Neural cell (in vitro differentiated cells): ENCODE data around the gene FN3KRP. TPM values are rescaled to one million over a fixed set of nuclear protein-coding genes. Genes with fewer than 3 reads are reported as not detected.

Source experiments
- H2AFZ ChIP-seq: fragments of 200-600, 300-800 bp; sonication (generic), shearing (Covaris generic); 2 replicates; pipeline ENCODE4 v1.6.0; 2014; ENCODE audit warnings: low read depth, mild to moderate bottlenecking, antibody characterized with exemption, low read length, moderate library complexity
- H3F3A ChIP-seq: fragments of 200-600 bp; shearing (Covaris generic); 2 replicates; pipeline ENCODE4 v1.6.1; 2016; ENCODE audit warnings: mild to moderate bottlenecking, moderate library complexity, mixed read lengths, antibody characterized with exemption, low read length; ENCODE audit not compliant: insufficient read depth, poor library complexity, severe bottlenecking
- H3K27ac ChIP-seq: fragments of 200-600, 300-800 bp; sonication (generic), shearing (Covaris generic); 2 replicates; pipeline ENCODE4 v1.5.1; 2014; ENCODE audit warnings: mild to moderate bottlenecking, low read length, moderate library complexity
- H3K27me3 ChIP-seq: fragments of 300-800, 200-600 bp; sonication (generic), shearing (Covaris generic); 2 replicates; pipeline ENCODE4 v1.6.0; 2014; ENCODE audit warnings: mild to moderate bottlenecking, low read depth, low read length, moderate library complexity; ENCODE audit not compliant: insufficient read depth
- H3K36me3 ChIP-seq: fragments of 300-800, 200-600 bp; sonication (generic), shearing (Covaris generic); 2 replicates; pipeline ENCODE4 v1.5.1; 2014; ENCODE audit warnings: mild to moderate bottlenecking, antibody characterized with exemption, low read length, moderate library complexity; ENCODE audit not compliant: insufficient read depth
- H3K4me2 ChIP-seq: fragments of 300-800, 200-600 bp; sonication (generic), shearing (Covaris generic); 2 replicates; pipeline ENCODE4 v1.6.0; 2014; ENCODE audit warnings: mild to moderate bottlenecking, low read length
- H3K4me3 ChIP-seq: fragments of 300-800, 200-600 bp; sonication (generic), shearing (Covaris generic); 2 replicates; pipeline ENCODE4 v1.5.1; 2014; ENCODE audit warnings: mild to moderate bottlenecking, low read length, moderate library complexity
- H3K79me2 ChIP-seq: fragments of 200-600 bp; shearing (Covaris generic); replicated peaks from 2 replicates; pipeline ENCODE4 v1.6.0; 2014; ENCODE audit warnings: mild to moderate bottlenecking, low read length, moderate library complexity; ENCODE audit not compliant: insufficient read depth
- H3K9ac ChIP-seq: fragments of 300-800, 200-600 bp; sonication (generic), shearing (Covaris generic); 2 replicates; pipeline ENCODE4 v1.6.1; 2016; ENCODE audit warnings: mild to moderate bottlenecking, low read length, mixed read lengths
- H3K9me2 ChIP-seq: fragments of 200-600 bp; shearing (Covaris generic); 2 replicates; pipeline ENCODE4 v1.6.1; 2016; ENCODE audit warnings: mild to moderate bottlenecking, low read length, mixed read lengths; ENCODE audit not compliant: insufficient read depth
- H3K9me3 ChIP-seq: fragments of 200-600, 300-800 bp; sonication (generic), shearing (Covaris generic); 2 replicates; pipeline ENCODE4 v1.6.1; 2016; ENCODE audit warnings: mild to moderate bottlenecking, mixed run types, low read length, moderate library complexity, mixed read lengths
- H4K20me1 ChIP-seq: fragments of 200-600 bp; shearing (Covaris generic); 2 replicates; pipeline ENCODE4 v1.6.1; 2016; ENCODE audit warnings: mild to moderate bottlenecking, mixed run types; ENCODE audit not compliant: insufficient read depth
- EP300 ChIP-seq: fragments of 450-650 bp; conservative IDR thresholded peaks from 2 replicates; pipeline ENCODE4 v1.6.1; 2014; ENCODE audit warnings: antibody characterized with exemption, mild to moderate bottlenecking, moderate library complexity; ENCODE audit not compliant: poor library complexity, severe bottlenecking
- EZH2 ChIP-seq: fragments of 200-600, 300-800 bp; shearing (Covaris generic), sonication (generic); IDR thresholded peaks from 2 replicates; pipeline ENCODE4 v1.6.1; 2014; ENCODE audit warnings: antibody characterized with exemption, low read length, borderline replicate concordance, mild to moderate bottlenecking; ENCODE audit not compliant: insufficient read depth, poor library complexity, severe bottlenecking
- MXI1 ChIP-seq: fragments of 450-650 bp; conservative IDR thresholded peaks from 2 replicates; pipeline ENCODE4 v1.6.1; 2014; ENCODE audit warnings: antibody characterized with exemption, mild to moderate bottlenecking; ENCODE audit not compliant: poor library complexity, severe bottlenecking
- POLR2AphosphoS5 ChIP-seq: IDR thresholded peaks from 2 replicates; pipeline ENCODE4 v1.6.1; 2012
- RAD21 ChIP-seq: fragments of 450-650 bp; conservative IDR thresholded peaks from 2 replicates; pipeline ENCODE4 v1.6.1; 2014; ENCODE audit warnings: antibody characterized with exemption, mild to moderate bottlenecking, moderate library complexity
- REST ChIP-seq: IDR thresholded peaks from 2 replicates; pipeline ENCODE4 v1.6.1; 2012; ENCODE audit warnings: borderline replicate concordance
- SMC3 ChIP-seq: fragments of 450-650 bp; conservative IDR thresholded peaks from 2 replicates; pipeline ENCODE4 v1.6.1; 2014; ENCODE audit warnings: antibody characterized with exemption, mild to moderate bottlenecking, moderate library complexity; ENCODE audit not compliant: poor library complexity
- TAF1 ChIP-seq: IDR thresholded peaks from 2 replicates; pipeline ENCODE4 v1.6.1; 2012; ENCODE audit warnings: low read depth
- polyA plus RNA-seq: library from polyadenylated mRNA; depleted of rRNA; stranded (reverse); fragments of >200 nt; gene quantifications from 2 replicates; pipeline ENCODE4 v1.2.3, GENCODE V29; 2014
- TF ChIP-seq, protein P1 (sequence below): fragments of 450-650 bp; IDR thresholded peaks from 2 replicates; pipeline ENCODE4 v1.5.1; 2014; ENCODE audit warnings: antibody characterized with exemption, mild to moderate bottlenecking, moderate library complexity; ENCODE audit not compliant: poor library complexity, severe bottlenecking

FN3KRP gene
- polyA plus RNA-seq, 1 donor from 2014 or later, result 32.7 TPM

DNA sequence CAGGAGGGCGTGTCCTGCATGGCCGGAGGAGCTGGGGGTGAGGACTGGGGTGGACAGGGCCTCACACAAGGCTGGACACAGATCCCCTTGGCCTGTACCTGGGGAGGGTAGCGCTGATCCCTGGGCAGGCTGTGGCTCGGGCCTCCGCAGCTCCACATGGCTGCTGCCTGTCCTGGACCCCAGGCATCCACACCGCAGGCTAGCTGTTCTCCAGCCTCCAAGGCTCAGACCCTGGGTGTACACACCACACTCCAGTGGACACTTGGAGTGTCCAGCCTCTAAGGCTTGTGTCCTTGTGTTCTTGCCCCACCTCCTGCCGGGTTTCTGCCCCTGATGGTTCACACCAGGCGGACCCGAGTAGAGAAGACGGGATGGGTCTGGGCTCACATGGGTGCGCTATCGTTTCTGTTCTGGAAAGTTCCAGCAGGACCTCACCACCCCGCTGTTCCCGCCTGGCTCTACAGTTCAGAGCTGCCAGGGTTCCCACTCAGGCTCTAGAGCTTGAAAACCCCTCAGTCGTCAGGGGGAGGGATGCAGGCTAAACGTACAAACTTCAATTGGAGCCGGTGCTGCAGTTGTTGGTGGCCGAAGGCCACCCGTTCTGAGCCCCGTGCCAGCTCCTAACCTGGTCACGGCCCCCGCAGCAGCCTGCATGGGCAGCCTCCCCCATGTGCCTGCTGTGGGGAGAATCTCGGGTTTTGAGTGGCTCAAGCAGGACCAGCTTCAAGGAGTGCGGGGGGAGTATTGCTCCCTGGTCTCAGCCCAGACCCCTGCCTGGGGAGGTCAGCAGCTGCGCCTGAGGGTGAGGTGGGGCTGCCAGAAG, 6.6 kb upstream of the FN3KRP start:
- Histone ChIP-seq H3F3A (no peaks in the 10 kb centered on the region), H3K9ac (no peak overlapping the region), H3K27me3 (no peaks in the 10 kb centered on the region), H3K4me2 (no peak overlapping the region), H2AFZ (no peak overlapping the region), H3K9me3 (no peaks in the 10 kb centered on the region), H3K79me2 (no peaks in the 10 kb centered on the region), H3K36me3 (no peaks in the 10 kb centered on the region), H3K27ac (no peak overlapping the region), H3K9me2 (no peaks in the 10 kb centered on the region), H4K20me1 (no peaks in the 10 kb centered on the region), H3K4me3 (no peak overlapping the region)
- TF ChIP-seq EP300, result no peak
- no peak for TF ChIP-seq SMC3
- TF ChIP-seq, protein P1, sequence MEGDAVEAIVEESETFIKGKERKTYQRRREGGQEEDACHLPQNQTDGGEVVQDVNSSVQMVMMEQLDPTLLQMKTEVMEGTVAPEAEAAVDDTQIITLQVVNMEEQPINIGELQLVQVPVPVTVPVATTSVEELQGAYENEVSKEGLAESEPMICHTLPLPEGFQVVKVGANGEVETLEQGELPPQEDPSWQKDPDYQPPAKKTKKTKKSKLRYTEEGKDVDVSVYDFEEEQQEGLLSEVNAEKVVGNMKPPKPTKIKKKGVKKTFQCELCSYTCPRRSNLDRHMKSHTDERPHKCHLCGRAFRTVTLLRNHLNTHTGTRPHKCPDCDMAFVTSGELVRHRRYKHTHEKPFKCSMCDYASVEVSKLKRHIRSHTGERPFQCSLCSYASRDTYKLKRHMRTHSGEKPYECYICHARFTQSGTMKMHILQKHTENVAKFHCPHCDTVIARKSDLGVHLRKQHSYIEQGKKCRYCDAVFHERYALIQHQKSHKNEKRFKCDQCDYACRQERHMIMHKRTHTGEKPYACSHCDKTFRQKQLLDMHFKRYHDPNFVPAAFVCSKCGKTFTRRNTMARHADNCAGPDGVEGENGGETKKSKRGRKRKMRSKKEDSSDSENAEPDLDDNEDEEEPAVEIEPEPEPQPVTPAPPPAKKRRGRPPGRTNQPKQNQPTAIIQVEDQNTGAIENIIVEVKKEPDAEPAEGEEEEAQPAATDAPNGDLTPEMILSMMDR, result no peak
- no peak for TF ChIP-seq RAD21
- no peak for TF ChIP-seq MXI1
- TF ChIP-seq REST, result no peak
- no peak for TF ChIP-seq TAF1
- no peak for TF ChIP-seq POLR2AphosphoS5
- no peak for TF ChIP-seq EZH2

GRCh38 chr17:82710499-82711232, 5.8 kb upstream of the FN3KRP start:
- Histone ChIP-seq H3K27me3 (no peaks in the 10 kb centered on the region), H3F3A (no peaks in the 10 kb centered on the region), H2AFZ (no peak overlapping the region), H3K27ac (no peak overlapping the region), H3K9ac (no peak overlapping the region), H3K9me2 (no peaks in the 10 kb centered on the region), H3K9me3 (no peaks in the 10 kb centered on the region), H3K79me2 (no peaks in the 10 kb centered on the region), H3K4me2 (no peak overlapping the region), H3K4me3 (no peak overlapping the region), H4K20me1 (no peaks in the 10 kb centered on the region), H3K36me3 (no peaks in the 10 kb centered on the region)
- no peak for TF ChIP-seq MXI1
- TF ChIP-seq SMC3, result no peak
- TF ChIP-seq REST, result no peak
- TF ChIP-seq RAD21, result no peak
- TF ChIP-seq TAF1, result no peak
- no peak for TF ChIP-seq POLR2AphosphoS5
- no peak for TF ChIP-seq EP300
- TF ChIP-seq, protein P1, result no peak
- no peak for TF ChIP-seq EZH2
